ENCODE measurements around the gene ZC2HC1B.

The ZC2HC1B gene

DNA sequence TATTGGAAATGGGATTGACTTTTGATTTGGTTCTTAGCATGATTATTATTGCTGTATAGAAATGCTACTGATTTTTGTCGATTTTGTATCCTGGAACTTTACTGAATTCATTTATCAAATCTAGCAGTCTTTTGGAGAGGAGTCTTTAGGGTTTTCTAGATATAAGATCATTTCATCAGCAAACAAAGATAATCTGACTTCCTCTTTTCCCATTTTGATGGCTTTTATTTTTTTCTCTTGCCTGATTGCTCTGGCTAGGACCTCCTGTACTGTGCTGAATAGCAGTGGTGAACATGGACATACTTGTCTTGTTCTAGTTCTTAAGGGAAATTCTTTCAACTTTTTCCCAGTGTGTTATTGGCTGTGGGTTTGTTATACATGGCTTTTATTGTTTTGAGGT lies 64.6 kb downstream of the ZC2HC1B start:
- no peak for DNase-seq (ENCODE audit: extremely low read depth in 1 of 2, low read depth in 1 of 2)

DNA sequence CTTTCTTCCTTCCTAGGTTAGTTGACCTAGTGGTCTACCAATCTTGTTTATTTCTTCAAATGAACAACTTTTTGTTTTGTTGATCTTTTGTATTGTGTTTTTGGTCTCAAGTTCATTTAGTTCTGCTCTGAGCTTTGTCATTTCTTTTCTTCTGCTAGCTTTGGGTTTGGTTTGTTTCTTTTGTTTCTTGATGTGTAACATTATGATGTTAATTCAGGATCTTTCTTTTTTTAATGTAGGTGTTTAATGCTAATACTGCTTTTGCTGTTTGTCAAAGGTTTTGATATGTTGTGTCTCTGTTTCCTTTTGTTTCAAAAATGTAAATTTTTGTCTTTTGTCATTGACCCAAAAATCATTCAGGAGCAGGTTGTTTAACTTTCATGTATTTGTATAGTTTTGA lies 65.7 kb downstream of the ZC2HC1B start:
- no peak for DNase-seq (ENCODE audit: extremely low read depth in 1 of 2, low read depth in 1 of 2)

DNA sequence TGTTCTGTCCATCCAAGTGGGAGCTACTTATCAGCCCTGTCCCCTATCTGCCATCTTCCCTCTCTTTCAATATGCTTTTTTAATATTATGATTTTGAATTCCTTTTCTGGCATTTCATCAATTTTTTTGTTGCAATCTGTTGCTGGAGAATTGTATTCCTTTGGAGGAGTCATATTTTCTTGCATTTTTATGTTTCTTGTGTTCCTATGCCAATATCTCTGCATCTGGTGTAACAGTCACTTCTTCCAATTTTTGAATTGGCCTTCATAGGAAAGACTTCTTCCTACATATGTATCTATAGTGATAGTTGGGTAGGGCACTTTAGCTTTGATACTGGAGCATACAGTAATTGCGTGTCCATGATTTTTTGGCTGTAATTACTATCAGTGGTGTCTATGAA lies 70.1 kb downstream of the ZC2HC1B start:
- DNase-seq (ENCODE audit: extremely low read depth in 1 of 2, low read depth in 1 of 2), result no peak

DNA sequence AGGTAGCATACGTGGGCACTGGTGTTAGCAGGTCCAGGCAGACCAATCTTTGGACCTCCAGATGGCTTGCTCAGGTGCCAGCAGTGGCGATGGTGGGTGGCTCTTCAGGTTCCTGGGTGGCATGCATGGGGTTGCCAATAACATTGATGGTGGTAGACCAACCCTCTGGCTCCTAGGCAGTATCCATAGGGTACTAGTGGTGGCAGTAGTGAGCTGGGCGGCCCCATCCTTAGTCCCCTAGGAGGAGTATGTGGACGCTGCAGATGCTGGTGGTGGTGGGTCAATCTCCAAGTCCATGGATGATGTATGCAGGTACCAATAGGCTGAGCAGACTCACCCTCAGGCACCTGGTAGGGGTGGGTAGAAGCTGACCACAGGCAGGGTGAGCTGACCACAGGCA lies 70.6 kb downstream of the ZC2HC1B start:
- DNase-seq (ENCODE audit: extremely low read depth in 1 of 2, low read depth in 1 of 2), result no peak

DNA sequence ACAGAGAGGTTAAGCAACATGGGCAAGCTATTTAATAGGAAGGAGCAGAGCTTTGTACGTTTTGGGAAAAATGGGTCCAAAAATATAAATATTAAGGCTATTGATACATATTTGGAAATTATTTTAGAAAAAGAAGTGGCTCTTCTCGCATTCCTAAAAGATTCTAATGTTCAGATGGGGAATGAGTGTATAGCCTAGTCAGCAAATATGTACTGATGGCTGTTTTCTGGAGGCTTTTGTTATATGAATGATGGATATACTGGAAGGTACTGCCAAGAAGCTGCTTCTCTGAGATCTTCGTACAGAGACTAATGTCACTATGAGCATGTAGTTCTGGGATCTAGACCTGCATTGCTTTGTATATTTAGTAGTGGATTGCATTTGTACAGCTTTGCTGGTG lies 72.1 kb downstream of the ZC2HC1B start:
- no peak for DNase-seq (ENCODE audit: extremely low read depth in 1 of 2, low read depth in 1 of 2)

DNA sequence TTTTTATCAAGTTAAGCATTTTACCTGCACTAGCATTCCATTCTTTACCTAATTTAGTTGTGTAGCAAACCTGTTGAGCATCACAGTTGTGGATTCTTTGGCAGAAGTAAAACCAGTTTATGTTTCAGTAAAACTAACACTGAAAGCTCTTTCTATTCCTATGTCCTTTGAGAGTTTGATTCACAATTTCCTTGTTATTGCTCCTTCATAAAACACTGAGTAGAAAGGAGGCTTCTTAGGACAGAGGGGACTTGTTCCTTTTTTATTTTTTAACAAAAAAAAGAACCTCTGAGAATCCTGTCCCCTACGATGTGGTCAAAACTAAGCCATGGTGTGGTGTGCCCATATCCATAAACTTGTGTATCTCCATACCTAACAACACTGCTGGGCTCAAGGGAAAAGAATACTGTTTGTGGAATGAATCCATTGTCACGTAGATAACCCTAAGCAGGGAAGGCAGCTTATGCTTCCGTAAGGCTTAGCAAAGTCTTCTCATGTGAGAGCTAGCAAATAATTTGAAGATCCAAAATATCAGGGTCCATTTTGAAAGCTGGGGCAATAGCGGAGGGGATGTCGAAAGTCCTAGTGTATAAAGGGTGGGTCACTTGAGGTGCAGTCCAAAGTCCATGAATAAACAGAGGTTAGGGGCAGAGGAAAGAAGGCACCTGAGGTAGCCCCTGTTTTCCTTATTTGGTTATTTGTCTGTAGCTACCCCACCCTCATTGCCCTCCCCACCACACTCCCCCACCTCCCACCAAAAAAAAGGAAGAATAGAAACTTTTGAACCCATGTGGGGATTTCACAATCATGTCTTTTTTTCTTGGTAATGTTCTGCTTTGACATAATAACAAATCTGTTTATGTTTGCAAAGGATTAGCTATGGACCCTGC lies 72.7 kb downstream of the ZC2HC1B start:
- no peak for DNase-seq (ENCODE audit: extremely low read depth in 1 of 2, low read depth in 1 of 2)

DNA sequence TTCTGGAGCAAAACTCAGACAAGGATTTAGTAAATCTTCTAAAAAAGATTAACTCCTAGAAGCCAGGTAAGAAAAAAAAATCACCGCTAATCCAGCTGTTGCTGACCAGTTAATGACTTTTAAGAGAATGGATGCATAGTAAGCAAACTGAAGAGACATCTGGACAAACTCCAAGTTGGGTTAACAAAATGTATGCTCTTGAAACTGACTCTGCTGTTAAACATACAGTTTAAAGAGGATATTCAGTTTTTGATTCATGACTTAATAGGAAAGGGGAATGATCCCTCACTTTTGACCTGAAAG lies 73.3 kb downstream of the ZC2HC1B start:
- DNase-seq (ENCODE audit: extremely low read depth in 1 of 2, low read depth in 1 of 2), result no peak

DNA sequence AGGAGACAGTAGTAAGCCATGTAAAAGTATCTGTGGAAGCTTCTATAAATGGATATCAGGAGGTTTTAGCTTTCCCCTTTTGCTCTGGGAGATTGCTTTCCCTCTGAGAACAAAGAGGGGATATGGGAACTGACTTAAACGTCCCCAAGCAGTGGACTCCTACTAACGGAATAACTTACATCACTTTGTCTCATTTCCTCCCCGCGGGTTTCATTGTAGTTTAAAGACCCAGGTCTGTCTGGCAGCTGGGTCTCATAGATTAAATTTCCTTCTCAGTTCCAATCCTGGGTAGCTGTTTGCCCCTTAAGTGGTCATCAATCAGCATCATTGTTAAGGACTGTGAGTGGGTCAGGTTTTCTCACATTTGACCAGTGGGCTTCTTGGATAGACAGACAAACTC lies 75.1 kb downstream of the ZC2HC1B start:
- DNase-seq (ENCODE audit: extremely low read depth in 1 of 2, low read depth in 1 of 2), result no peak

DNA sequence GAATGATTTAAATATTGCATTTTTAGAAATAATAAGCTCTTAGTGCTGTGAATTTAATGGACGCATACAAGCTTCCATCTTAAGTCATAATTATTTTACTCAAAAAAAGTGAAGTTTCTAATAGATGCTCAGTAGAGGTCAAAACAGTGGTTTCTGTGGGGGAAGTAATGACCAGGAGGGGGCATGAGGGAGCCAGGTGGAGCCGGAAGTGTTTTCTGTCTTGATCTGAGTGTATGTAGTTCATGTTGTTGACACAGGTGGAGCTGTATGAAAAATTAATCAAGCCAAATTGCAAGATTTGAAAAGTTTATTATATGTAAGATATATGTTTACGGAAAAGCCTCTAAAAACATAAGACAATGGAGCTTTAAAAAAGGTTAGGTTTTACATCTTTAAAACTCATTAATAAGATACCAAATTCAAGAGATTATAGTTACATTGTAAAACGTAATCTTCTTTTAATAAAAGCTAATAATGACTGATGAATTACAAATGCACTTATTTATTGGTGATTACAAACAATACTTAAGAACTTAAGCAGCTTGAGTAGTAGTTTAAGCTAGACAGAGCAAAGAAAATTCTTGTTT lies 75.8 kb downstream of the ZC2HC1B start:
- DNase-seq (ENCODE audit: extremely low read depth in 1 of 2, low read depth in 1 of 2), result peak in 1 of 2 donors; percentile 25

DNA sequence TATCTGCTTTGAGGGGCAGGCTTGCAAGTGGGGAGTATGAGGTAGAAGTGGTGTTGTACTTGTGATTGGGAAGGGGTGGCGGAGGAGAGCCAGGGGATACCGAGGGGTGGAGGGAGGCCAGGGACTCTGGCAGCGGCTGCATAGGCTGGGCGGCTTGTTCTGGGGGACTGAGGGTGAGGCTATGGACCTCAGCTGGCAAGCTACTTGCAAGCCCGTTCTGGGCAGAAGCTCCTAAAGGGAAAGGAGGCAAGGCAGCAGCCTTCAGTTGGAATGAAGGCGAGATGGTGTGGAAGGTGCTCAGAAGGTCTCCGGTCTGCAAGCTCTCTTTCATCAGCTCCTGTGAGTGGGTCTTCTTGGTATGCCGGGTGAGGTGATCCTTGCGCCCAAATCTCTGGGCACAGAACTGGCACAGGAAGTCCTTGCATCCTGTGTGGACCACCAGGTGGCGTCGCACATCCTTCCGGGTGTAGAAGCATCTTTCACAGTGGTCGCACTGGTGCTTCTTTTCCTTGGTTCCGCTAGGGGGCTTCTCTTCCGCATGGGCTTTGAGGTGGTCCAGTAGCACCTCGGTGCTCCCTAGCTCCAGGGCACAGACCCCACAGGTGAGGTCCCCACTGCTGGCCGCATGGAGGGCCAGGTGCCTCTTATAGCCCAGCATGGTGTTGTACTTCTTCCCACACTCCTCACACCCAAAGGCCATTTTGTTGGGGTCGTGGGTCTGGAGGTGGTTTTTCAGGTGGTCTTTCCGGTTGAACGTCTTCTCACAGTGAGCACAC lies 77.8 kb downstream of the ZC2HC1B start:
- peak; percentile 21 to 48 for DNase-seq (ENCODE audit: extremely low read depth in 1 of 2, low read depth in 1 of 2)

DNA sequence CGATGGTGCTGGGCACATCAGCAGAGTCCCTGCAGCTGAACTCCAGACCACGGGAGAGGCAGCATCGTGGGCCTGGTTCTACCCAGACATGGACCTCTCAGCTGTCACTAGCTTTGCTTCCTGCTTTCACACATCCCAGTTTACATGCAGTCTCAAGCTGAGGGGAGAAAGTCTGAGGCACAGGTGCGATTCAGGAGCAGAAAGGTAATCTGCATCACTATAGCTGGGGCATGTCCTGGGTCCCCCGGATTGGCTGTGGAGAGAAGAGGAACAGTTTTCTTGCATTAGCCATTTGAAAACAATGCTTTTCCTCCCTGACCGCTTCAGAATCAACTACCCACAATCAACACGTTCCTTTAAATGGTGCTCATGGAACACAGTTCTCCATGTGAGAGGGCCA lies 83.9 kb downstream of the ZC2HC1B start:
- DNase-seq (ENCODE audit: extremely low read depth in 1 of 2, low read depth in 1 of 2), result no peak

DNA sequence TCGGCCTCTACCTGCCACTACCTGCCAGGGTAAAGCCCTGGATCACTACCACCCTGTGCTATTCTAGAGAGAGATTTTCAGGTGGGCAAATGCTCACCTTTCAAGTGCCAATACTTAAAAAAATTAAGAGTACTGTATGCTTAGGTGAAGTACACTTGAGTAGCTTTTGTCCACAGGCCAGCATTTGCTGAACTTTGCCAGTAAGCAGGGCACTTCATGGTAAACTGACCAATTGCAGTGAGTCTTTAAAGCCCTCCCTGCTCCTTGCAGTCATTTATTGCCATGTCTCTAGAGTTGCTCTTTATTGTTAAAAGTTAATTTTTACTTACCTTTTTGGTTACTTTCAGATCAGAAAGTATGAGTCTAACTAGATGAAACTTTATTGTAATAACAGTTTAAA lies 85.3 kb downstream of the ZC2HC1B start:
- DNase-seq (ENCODE audit: extremely low read depth in 1 of 2, low read depth in 1 of 2), result no peak

DNA sequence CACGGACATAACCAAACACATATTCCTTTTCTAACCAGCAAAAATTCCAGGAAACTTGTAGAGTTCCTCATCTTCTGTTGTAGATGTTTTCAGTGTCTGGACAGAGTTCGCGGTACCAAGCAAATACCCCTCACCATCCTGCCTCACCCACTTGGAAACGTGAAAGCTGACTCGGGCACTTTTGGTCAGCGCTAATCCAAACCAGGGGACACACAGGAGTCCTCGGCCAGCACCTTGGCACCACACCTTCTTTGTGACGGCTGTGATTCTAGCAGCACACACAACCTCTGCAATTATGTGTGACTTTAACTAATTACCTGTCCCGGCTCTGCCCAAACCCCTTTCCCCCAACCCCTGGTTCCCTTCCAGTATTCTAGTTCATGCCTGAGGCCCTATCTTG lies 85.7 kb downstream of the ZC2HC1B start:
- DNase-seq (ENCODE audit: extremely low read depth in 1 of 2, low read depth in 1 of 2), result no peak

DNA sequence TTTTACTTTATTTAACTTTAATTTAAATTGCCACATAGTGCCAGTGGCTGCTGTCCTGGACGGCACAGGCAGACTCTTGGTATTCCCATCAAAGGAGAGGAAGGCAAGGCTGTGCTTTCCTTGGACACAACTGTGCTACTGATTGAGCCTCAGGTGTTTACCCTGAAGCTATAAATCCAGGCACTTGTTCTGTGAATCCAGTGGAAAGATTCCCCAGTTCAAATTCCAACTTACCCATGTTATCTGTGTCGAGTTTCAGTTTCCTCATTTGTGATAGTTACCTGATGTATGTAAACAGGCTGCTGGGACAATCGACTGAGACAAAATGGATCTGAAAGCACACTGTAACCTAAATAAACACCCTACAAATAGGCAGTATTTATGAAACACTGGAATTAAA lies 86.6 kb downstream of the ZC2HC1B start:
- DNase-seq (ENCODE audit: extremely low read depth in 1 of 2, low read depth in 1 of 2), result no peak

DNA sequence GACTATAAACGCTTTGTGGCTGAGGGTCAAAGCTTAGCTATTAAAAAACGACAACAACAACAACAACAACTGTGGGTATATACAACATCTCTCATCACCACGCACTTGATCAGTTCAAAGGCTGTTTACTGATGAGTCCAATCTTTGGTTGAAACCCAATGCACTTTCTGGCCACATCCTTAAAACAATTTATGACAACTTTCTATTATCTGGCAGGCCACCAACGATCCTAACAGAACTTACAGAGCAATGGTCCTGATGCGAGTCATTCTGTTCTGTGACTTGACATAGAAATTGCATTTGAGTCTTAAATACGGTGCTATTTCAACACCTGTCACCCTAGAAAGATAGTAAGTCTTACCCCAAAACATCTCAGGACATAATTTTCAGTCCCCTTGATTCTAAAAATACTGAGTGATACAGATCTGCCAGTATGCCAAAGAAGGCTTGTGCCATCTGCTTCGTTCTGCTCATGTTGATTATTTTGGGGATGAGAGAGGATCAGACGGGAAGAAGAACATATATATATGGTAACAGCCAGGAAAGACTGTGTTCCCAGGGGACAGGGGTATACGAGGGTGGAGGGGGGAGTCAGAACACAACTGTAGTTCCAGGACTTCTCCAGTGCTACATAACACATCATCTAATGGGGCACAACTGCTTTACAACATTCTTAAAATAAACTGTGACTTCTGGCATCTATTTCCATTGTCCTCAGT lies 87.9 kb downstream of the ZC2HC1B start:
- DNase-seq (ENCODE audit: extremely low read depth in 1 of 2, low read depth in 1 of 2), result no peak

DNA sequence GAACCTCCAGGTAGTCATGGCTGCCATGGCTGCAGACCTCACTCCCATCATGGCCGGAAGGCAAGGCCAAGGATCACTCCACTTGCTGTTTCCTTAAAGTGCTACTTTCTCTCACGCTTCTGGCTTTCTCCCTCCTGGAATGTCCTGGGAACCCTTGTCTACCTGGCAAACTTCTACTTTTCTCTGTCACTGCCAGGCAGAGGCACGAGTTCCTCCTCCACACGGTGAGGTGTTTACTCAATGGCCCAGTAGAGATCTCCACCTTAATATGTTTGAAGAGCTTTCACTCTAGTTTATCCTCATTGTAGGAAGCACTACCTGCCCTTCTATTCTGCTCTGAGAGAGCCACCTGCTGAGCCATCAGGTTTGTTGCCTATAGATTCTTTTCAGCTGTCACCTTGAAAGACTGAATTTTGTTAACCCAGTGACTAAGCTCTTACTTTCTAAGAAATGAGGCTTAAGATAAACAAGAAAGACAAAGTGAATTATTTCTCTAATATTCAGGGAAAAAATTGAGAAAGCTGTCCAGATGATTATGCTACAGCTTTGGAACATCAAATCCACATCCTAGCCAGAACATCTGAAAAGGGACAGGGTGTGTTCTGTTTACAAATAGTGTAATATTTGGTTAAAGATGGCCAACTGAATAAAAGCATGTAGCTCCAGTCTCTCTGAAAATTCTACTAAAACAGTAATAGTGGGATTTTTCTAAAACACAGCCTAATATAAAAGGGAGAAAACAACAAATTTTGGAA lies 88.8 kb downstream of the ZC2HC1B start:
- no peak for DNase-seq (ENCODE audit: extremely low read depth in 1 of 2, low read depth in 1 of 2)

DNA sequence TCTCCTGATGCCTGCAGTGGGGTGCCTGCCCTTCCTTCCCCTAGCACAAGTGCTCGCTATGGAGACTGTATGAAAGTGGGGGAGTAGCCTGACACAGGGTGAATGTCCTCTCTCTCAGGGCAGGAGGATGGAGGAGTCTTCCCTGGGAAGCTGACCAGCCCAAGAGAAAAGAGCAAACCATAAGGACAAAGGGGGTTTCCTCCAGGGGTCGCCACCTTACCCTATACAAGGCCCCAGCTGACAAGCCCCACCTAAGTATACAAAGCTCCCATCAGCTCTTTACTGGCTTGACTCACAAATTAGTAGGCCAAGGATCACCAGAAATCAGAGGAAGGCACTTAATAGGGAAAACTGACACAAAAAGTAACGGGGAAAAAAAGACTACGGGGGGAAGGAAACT lies 89.6 kb downstream of the ZC2HC1B start:
- no peak for DNase-seq (ENCODE audit: extremely low read depth in 1 of 2, low read depth in 1 of 2)

DNA sequence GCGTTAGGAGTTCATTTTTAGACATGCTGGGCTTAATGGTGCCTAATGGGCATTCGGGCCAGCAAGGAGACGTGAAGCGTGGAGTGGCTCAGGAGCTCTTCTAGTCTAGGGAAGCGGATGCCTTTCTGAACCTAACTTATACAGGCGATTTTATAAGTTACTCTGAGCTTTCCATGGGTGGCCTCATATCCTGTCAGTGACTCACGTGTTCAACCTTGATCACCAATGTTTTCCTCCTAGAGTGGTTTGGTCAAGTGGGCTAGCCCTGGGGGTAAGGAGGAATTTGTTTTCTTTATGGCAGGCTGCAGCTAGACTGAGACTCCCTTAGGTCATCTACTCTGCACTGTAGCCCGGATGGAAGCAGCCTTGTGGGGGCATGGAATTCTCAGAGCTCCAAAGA lies 91.7 kb downstream of the ZC2HC1B start:
- no peak for DNase-seq (ENCODE audit: extremely low read depth in 1 of 2, low read depth in 1 of 2)

DNA sequence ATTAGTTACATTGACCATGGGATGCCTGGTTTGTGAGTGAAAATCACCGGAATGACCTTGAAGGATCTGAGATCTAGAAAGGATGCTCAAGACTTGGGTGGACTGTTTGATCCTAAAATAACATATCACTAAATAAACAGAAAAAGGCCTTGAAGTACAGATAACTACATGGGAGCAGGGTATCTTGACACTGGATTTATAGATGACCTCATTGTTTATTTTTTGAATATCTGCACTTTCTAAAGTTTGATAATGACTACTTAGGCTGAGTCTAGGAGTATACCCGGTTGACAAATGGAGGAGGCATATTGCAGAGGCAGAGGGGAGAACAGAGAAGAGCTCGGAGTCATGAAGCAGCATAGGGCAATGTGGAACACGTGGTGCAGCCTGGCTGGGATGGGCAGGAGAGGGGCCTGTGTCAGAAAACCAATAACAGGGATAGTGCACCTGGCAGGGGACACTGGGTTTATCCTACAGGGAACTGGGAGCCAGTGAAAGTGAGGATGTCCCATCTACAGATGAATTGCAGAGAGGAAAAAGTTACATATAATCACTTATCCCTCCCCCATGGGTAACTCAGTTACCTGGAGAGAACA lies 93.5 kb downstream of the ZC2HC1B start:
- no peak for DNase-seq (ENCODE audit: extremely low read depth in 1 of 2, low read depth in 1 of 2)

DNA sequence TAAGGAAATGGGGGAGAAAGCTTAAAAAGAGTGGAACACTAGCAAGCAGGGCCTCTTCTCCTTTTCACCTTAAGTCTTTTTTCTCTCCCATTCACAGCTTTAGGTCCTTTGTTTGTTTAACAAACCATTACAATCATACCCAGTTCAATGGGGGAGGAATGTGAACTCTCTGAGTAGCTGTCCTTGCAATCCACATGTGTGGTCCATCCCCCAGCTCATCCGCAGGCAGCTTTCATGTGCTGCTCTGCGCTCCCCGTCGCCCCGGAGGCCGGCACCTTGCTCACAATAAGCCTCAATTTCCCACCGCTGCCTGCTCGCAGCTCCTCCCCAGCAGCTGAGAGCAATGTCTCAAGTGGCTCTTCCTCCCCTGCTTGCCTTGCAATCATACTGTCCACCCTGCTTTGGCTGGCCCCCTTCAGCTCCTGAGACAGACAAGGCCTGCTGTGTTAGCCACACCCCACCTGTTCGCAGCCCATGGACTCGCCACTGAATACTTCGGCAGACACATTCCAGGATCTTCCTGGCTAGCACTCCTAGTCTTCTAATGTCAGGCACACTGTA lies 94.6 kb downstream of the ZC2HC1B start:
- no peak for DNase-seq (ENCODE audit: extremely low read depth in 1 of 2, low read depth in 1 of 2)
